ENCODE measurements around the gene GSX1.
A peak's percentile ranks its signal among the peaks of the same experiment; 100 is the strongest.
"Not testable (repeated sequence)": the region's sequence is repeated elsewhere in the genome, so short reads cannot be mapped to it uniquely, and the experiment has no call there.

Gene GSX1

GRCh38 chr13:27792393-27793218 is at the start of gene GSX1:
GSX1 (plus strand) TSS chr13:27792483; CDS start chr13:27792691, 208 bp downstream.
- DNase-seq, result peak; percentile 61 to 87 (median 72)

GRCh38 chr13:27744801-27745200 is 47.5 kb upstream of the GSX1 start:
- DNase-seq, result no peak

GRCh38 chr13:27745301-27745700 is 47.0 kb upstream of the GSX1 start:
- DNase-seq, result no peak

GRCh38 chr13:27748143-27748542 is 44.1 kb upstream of the GSX1 start:
- not testable (repeated sequence) for DNase-seq

- DNase-seq, result no peak
Measured at GRCh38 chr13:27751953-27752532, 40.2 kb upstream of the GSX1 start.

GRCh38 chr13:27765650-27766049 is 26.6 kb upstream of the GSX1 start:
- DNase-seq, result no peak

GRCh38 chr13:27770809-27771208 is 21.5 kb upstream of the GSX1 start:
- peak; percentile 31 to 38 (median 34) for DNase-seq

- no peak for DNase-seq
Measured at GRCh38 chr13:27772651-27773425, 19.4 kb upstream of the GSX1 start.

- no peak for DNase-seq
Measured at GRCh38 chr13:27774169-27774568, 18.1 kb upstream of the GSX1 start.

GRCh38 chr13:27774651-27775050 is 17.6 kb upstream of the GSX1 start:
- peak in 1 of 3 donors; percentile 12 for DNase-seq

- no peak for DNase-seq
Measured at GRCh38 chr13:27775943-27776342, 16.3 kb upstream of the GSX1 start.

GRCh38 chr13:27782151-27782550 is 10.1 kb upstream of the GSX1 start:
- DNase-seq, result no peak

- no peak for DNase-seq
Measured at GRCh38 chr13:27783111-27783510, 9.2 kb upstream of the GSX1 start.

- no peak for DNase-seq
Measured at GRCh38 chr13:27788271-27788670, 4.0 kb upstream of the GSX1 start.

- DNase-seq, result no peak
Measured at GRCh38 chr13:27789153-27789494, 3.2 kb upstream of the GSX1 start.

GRCh38 chr13:27789495-27790303 is 2.6 kb upstream of the GSX1 start:
- DNase-seq, result no peak

- DNase-seq, result no peak
Measured at GRCh38 chr13:27790523-27790922, 1.8 kb upstream of the GSX1 start.

GRCh38 chr13:27791146-27791900 is 960 bp upstream of the GSX1 start:
- no peak for DNase-seq

- DNase-seq, result no peak
Measured at GRCh38 chr13:27791901-27792392, 336 bp upstream of the GSX1 start.

GRCh38 chr13:27793507-27794367 is 1.5 kb downstream of the GSX1 start:
- no peak for DNase-seq

GRCh38 chr13:27794368-27794691 is 2.0 kb downstream of the GSX1 start:
- DNase-seq, result no peak

All from suppressor macrophage treated with lipopolysaccharide for 1 hour (primary cell).